ENCODE results near the gene SPC25.

DNA sequence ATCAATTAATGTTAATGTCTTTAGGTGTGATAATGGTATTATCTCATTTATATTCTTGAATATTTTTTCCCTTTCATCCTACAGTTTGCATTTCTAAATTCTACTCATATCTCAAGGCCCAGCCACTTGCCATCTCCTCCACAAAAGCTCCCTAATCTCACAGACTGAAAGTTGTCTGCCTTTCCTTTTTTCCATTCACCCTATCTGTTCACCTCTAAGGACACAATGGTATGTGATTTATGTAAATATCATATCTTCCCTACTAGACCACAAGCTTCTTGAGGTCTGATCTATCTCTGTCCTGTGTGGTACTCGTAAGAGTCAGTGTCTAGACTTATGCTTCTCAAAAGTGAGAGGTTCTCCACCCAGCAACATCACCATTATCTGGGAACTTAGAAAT is 3.9 kb upstream of the SPC25 start:
- no peak for TF ChIP-seq TCF12 (IDR thresholded peaks at IDR 0.05; ENCODE audit: low read depth)
- no peak for TF ChIP-seq EP300 (IDR thresholded peaks at IDR 0.05; ENCODE audit: borderline replicate concordance)
- TF ChIP-seq TEAD4 (IDR thresholded peaks at IDR 0.05): no peak
- TF ChIP-seq CEBPB (IDR thresholded peaks at IDR 0.05): no peak
- TF ChIP-seq, protein P1, sequence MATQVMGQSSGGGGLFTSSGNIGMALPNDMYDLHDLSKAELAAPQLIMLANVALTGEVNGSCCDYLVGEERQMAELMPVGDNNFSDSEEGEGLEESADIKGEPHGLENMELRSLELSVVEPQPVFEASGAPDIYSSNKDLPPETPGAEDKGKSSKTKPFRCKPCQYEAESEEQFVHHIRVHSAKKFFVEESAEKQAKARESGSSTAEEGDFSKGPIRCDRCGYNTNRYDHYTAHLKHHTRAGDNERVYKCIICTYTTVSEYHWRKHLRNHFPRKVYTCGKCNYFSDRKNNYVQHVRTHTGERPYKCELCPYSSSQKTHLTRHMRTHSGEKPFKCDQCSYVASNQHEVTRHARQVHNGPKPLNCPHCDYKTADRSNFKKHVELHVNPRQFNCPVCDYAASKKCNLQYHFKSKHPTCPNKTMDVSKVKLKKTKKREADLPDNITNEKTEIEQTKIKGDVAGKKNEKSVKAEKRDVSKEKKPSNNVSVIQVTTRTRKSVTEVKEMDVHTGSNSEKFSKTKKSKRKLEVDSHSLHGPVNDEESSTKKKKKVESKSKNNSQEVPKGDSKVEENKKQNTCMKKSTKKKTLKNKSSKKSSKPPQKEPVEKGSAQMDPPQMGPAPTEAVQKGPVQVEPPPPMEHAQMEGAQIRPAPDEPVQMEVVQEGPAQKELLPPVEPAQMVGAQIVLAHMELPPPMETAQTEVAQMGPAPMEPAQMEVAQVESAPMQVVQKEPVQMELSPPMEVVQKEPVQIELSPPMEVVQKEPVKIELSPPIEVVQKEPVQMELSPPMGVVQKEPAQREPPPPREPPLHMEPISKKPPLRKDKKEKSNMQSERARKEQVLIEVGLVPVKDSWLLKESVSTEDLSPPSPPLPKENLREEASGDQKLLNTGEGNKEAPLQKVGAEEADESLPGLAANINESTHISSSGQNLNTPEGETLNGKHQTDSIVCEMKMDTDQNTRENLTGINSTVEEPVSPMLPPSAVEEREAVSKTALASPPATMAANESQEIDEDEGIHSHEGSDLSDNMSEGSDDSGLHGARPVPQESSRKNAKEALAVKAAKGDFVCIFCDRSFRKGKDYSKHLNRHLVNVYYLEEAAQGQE (IDR thresholded peaks at IDR 0.05; ENCODE audit: low read depth): no peak
- TF ChIP-seq MAX (IDR thresholded peaks at IDR 0.05): no peak
- TF ChIP-seq NFIC (IDR thresholded peaks at IDR 0.05): no peak
- TF ChIP-seq EGR1 (IDR thresholded peaks at IDR 0.05): no peak
- no peak for TF ChIP-seq RAD21 (IDR thresholded peaks at IDR 0.05; ENCODE audit: low read depth)
- TF ChIP-seq, protein P2, sequence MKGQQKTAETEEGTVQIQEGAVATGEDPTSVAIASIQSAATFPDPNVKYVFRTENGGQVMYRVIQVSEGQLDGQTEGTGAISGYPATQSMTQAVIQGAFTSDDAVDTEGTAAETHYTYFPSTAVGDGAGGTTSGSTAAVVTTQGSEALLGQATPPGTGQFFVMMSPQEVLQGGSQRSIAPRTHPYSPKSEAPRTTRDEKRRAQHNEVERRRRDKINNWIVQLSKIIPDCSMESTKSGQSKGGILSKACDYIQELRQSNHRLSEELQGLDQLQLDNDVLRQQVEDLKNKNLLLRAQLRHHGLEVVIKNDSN (IDR thresholded peaks at IDR 0.05): no peak
- no peak for TF ChIP-seq FOXM1 (IDR thresholded peaks at IDR 0.05; ENCODE audit: borderline replicate concordance, low read depth)
- no peak for TF ChIP-seq YY1 (IDR thresholded peaks at IDR 0.05; ENCODE audit: low read depth)
- no peak for TF ChIP-seq ZBTB7A (IDR thresholded peaks at IDR 0.05; ENCODE audit: low read depth)

All from Ishikawa (cell line).